IPS-15b (cell line): ENCODE measurements around the gene PPIL6.
A peak's percentile ranks its signal among the peaks of the same experiment; 100 is the strongest.

Experiments
- H3K27me3 ChIP-seq: one replicate; pipeline ENCODE4 v1.6.1; 2013; ENCODE audit warnings: low read length; ENCODE audit not compliant: control insufficient read depth, insufficient read depth
- H3K36me3 ChIP-seq: one replicate; pipeline ENCODE4 v1.6.1; 2013; ENCODE audit warnings: low read length; ENCODE audit not compliant: control insufficient read depth, insufficient read depth
- H3K4me1 ChIP-seq: one replicate; pipeline ENCODE4 v1.6.1; 2013; ENCODE audit warnings: mild to moderate bottlenecking, low read length; ENCODE audit not compliant: control insufficient read depth, insufficient read depth
- H3K4me3 ChIP-seq: one replicate; pipeline ENCODE4 v1.5.1; 2013; ENCODE audit warnings: low read depth, low read length
- H3K9ac ChIP-seq: one replicate; pipeline ENCODE4 v1.6.1; 2013; ENCODE audit warnings: low read depth, mild to moderate bottlenecking, low read length
- H3K9me3 ChIP-seq: one replicate; pipeline ENCODE4 v1.6.1; 2013; ENCODE audit warnings: mild to moderate bottlenecking, low read length; ENCODE audit not compliant: control insufficient read depth, insufficient read depth

Gene PPIL6

GRCh38 chr6:109477725-109478124, 37.3 kb upstream of the PPIL6 start:
- Histone ChIP-seq H3K36me3 (peaks cover 37% of the 10 kb centered on the region), H3K9ac (peak overlapping the region; percentile 8), H3K27me3 (no peaks in the 10 kb centered on the region), H3K4me3 (peak overlapping the region; percentile 36), H3K4me1 (peaks cover 15% of the 10 kb centered on the region), H3K9me3 (no peaks in the 10 kb centered on the region)

GRCh38 chr6:109477184-109477583, 36.8 kb upstream of the PPIL6 start:
- no peaks in the 10 kb centered on the region for H3K9me3 ChIP-seq
- no peaks in the 10 kb centered on the region for H3K27me3 ChIP-seq
- peaks cover 15% of the 10 kb centered on the region for H3K4me1 ChIP-seq
- H3K9ac ChIP-seq: no peak overlapping the region
- H3K4me3 ChIP-seq: peak overlapping the region; percentile 36
- peaks cover 42% of the 10 kb centered on the region for H3K36me3 ChIP-seq

GRCh38 chr6:109475625-109476024, 35.2 kb upstream of the PPIL6 start:
- Histone ChIP-seq H3K9ac (no peak overlapping the region), H3K27me3 (no peaks in the 10 kb centered on the region), H3K4me3 (no peak overlapping the region), H3K4me1 (peaks cover 10% of the 10 kb centered on the region), H3K36me3 (peaks cover 54% of the 10 kb centered on the region), H3K9me3 (no peaks in the 10 kb centered on the region)

GRCh38 chr6:109474995-109475394, 34.6 kb upstream of the PPIL6 start:
- Histone ChIP-seq H3K9ac (no peak overlapping the region), H3K4me3 (no peak overlapping the region), H3K9me3 (no peaks in the 10 kb centered on the region), H3K36me3 (peaks cover 58% of the 10 kb centered on the region), H3K27me3 (no peaks in the 10 kb centered on the region), H3K4me1 (peaks cover 9% of the 10 kb centered on the region)

- peaks cover 5% of the 10 kb centered on the region for H3K4me1 ChIP-seq
- H3K9me3 ChIP-seq: no peaks in the 10 kb centered on the region
- no peak overlapping the region for H3K9ac ChIP-seq
- no peak overlapping the region for H3K4me3 ChIP-seq
- peaks cover 58% of the 10 kb centered on the region for H3K36me3 ChIP-seq
- H3K27me3 ChIP-seq: no peaks in the 10 kb centered on the region
Observed at GRCh38 chr6:109473120-109473519, 32.7 kb upstream of the PPIL6 start.

- H3K4me3 ChIP-seq: no peak overlapping the region
Observed at GRCh38 chr6:109472132-109472995, 31.9 kb upstream of the PPIL6 start.

GRCh38 chr6:109471105-109471810, 30.8 kb upstream of the PPIL6 start:
- Histone ChIP-seq H3K4me3 (no peak overlapping the region), H3K36me3 (peaks cover 56% of the 10 kb centered on the region), H3K9ac (no peak overlapping the region), H3K9me3 (no peaks in the 10 kb centered on the region), H3K27me3 (no peaks in the 10 kb centered on the region), H3K4me1 (no peaks in the 10 kb centered on the region)

More at GRCh38 chr6:109472132-109472995, 31.9 kb upstream of the PPIL6 start:
- Histone ChIP-seq H3K9me3 (no peaks in the 10 kb centered on the region), H3K27me3 (no peaks in the 10 kb centered on the region), H3K4me1 (peaks cover under 1% of the 10 kb centered on the region), H3K9ac (no peak overlapping the region), H3K36me3 (peaks cover 55% of the 10 kb centered on the region)

- no peak overlapping the region for H3K4me3 ChIP-seq
- no peaks in the 10 kb centered on the region for H3K4me1 ChIP-seq
- H3K9ac ChIP-seq: no peak overlapping the region
- no peaks in the 10 kb centered on the region for H3K27me3 ChIP-seq
- H3K36me3 ChIP-seq: peaks cover 52% of the 10 kb centered on the region
- no peaks in the 10 kb centered on the region for H3K9me3 ChIP-seq
Observed at GRCh38 chr6:109469591-109470189, 29.3 kb upstream of the PPIL6 start.

- Histone ChIP-seq H3K9me3 (no peaks in the 10 kb centered on the region), H3K4me1 (no peaks in the 10 kb centered on the region), H3K9ac (no peak overlapping the region), H3K36me3 (peaks cover 38% of the 10 kb centered on the region), H3K4me3 (no peak overlapping the region), H3K27me3 (no peaks in the 10 kb centered on the region)
Observed at GRCh38 chr6:109467696-109468095, 27.3 kb upstream of the PPIL6 start.

GRCh38 chr6:109466212-109466923, 25.9 kb upstream of the PPIL6 start:
- Histone ChIP-seq H3K9me3 (no peaks in the 10 kb centered on the region), H3K4me3 (no peak overlapping the region), H3K27me3 (no peaks in the 10 kb centered on the region), H3K9ac (no peak overlapping the region), H3K4me1 (no peaks in the 10 kb centered on the region), H3K36me3 (peaks cover 28% of the 10 kb centered on the region)

GRCh38 chr6:109465772-109466171, 25.3 kb upstream of the PPIL6 start:
- Histone ChIP-seq H3K9ac (no peak overlapping the region), H3K4me1 (no peaks in the 10 kb centered on the region)

More at GRCh38 chr6:109465772-109466171, 25.3 kb upstream of the PPIL6 start:
- H3K27me3 ChIP-seq: no peaks in the 10 kb centered on the region
- H3K9me3 ChIP-seq: no peaks in the 10 kb centered on the region
- H3K36me3 ChIP-seq: peaks cover 25% of the 10 kb centered on the region
- no peak overlapping the region for H3K4me3 ChIP-seq
